SW480 (cell line): ENCODE results near the gene GDPD1.
"Not testable (repeated sequence)": the region's sequence is repeated elsewhere in the genome, so short reads cannot be mapped to it uniquely, and the experiment has no call there.

ENCODE experiments used
- DNase-seq: peaks from one replicate; pipeline ENCODE4 v3.0.0-alpha.2; 2016; ENCODE audit warnings: low spot score

GDPD1 gene

GRCh38 chr17:59244081-59244480 lies 23.8 kb downstream of the GDPD1 start:
- no peak for DNase-seq

- no peak for DNase-seq
These were observed 34.4 kb downstream of the GDPD1 start for GRCh38 chr17:59254742-59255141.

GRCh38 chr17:59257101-59257500 lies 36.8 kb downstream of the GDPD1 start:
- no peak for DNase-seq

GRCh38 chr17:59260722-59261121 lies 40.4 kb downstream of the GDPD1 start:
- DNase-seq: no peak

- DNase-seq: no peak
These were observed 46.4 kb downstream of the GDPD1 start for GRCh38 chr17:59266745-59267144.

- no peak for DNase-seq
These were observed 47.5 kb downstream of the GDPD1 start for GRCh38 chr17:59267776-59268175.

GRCh38 chr17:59275618-59276017 lies 55.3 kb downstream of the GDPD1 start:
- DNase-seq: no peak

- DNase-seq: no peak
These were observed 56.7 kb downstream of the GDPD1 start for GRCh38 chr17:59277031-59277430.

GRCh38 chr17:59278406-59278805 lies 58.1 kb downstream of the GDPD1 start:
- no peak for DNase-seq

GRCh38 chr17:59284317-59284716 lies 64.0 kb downstream of the GDPD1 start:
- no peak for DNase-seq

GRCh38 chr17:59287452-59287851 lies 67.1 kb downstream of the GDPD1 start:
- DNase-seq: no peak

GRCh38 chr17:59287891-59288290 lies 67.6 kb downstream of the GDPD1 start:
- DNase-seq: no peak

GRCh38 chr17:59289981-59290301 lies 69.6 kb downstream of the GDPD1 start:
- no peak for DNase-seq

- DNase-seq: not testable (repeated sequence)
These were observed 70.1 kb downstream of the GDPD1 start for GRCh38 chr17:59290302-59290998.

GRCh38 chr17:59292174-59292523 lies 71.8 kb downstream of the GDPD1 start:
- DNase-seq: no peak

GRCh38 chr17:59296190-59296589 lies 75.9 kb downstream of the GDPD1 start:
- no peak for DNase-seq

GRCh38 chr17:59298521-59298920 lies 78.2 kb downstream of the GDPD1 start:
- no peak for DNase-seq

- no peak for DNase-seq
These were observed 79.2 kb downstream of the GDPD1 start for GRCh38 chr17:59299400-59300092.

- DNase-seq: no peak
These were observed 80.6 kb downstream of the GDPD1 start for GRCh38 chr17:59300941-59301340.

GRCh38 chr17:59304811-59305210 lies 84.5 kb downstream of the GDPD1 start:
- DNase-seq: no peak

GRCh38 chr17:59310263-59310920 lies 90.1 kb downstream of the GDPD1 start:
- DNase-seq: no peak

- DNase-seq: peak; percentile 69
These were observed 90.7 kb downstream of the GDPD1 start for GRCh38 chr17:59311051-59311468.

GRCh38 chr17:59311521-59311920 lies 91.2 kb downstream of the GDPD1 start:
- not testable (repeated sequence) for DNase-seq
